Naive thymus-derived CD4-positive, alpha-beta T cell (primary cell): ENCODE measurements around the gene CALHM4. TPM values are rescaled to one million over a fixed set of nuclear protein-coding genes. Genes with fewer than 3 reads are reported as not detected.

Experiments
- ATAC-seq: fragments of 150-1000 bp; cut with Tn5 transposase; 2 replicates; pipeline ENCODE4 v1.10.0; 2021; ENCODE audit warnings: mild to moderate bottlenecking, moderate library complexity
- CTCF ChIA-PET: fragments of 350-600 bp; sonication (Branson Sonifier 250); formaldehyde crosslinking; loops from one replicate; lab custom pipeline; 2021; ENCODE audit warnings: antibody characterized with exemption; lab: Charles Lee
- POLR2A ChIA-PET: fragments of 350-600 bp; sonication (Branson Sonifier 250); formaldehyde crosslinking; loops from one replicate; lab custom pipeline; 2021; ENCODE audit warnings: antibody characterized with exemption, inconsistent platforms; lab: Charles Lee
- DNase-seq, 9 donors: peaks; one replicate each; pipeline versions ENCODE4 v3.0.0 to v3.0.0-alpha.2; 2020 to 2022; ENCODE audit warnings: mixed read lengths in 1 of 9
- H3K27ac ChIP-seq: one replicate; pipeline ENCODE4 v1.7.0; 2013; ENCODE audit warnings: mild to moderate bottlenecking, low read depth, low read length, moderate library complexity
- H3K27me3 ChIP-seq, 2 donors: one replicate each; pipeline ENCODE4 v1.7.0; 2013; ENCODE audit warnings: low read length in 2 of 2, mild to moderate bottlenecking in 2 of 2, moderate library complexity in 2 of 2; ENCODE audit not compliant: control insufficient read depth in 2 of 2, insufficient read depth in 2 of 2
- H3K36me3 ChIP-seq, 3 experiments: 1 replicate in 2 of 3; 2 replicates in 1 of 3; pipeline ENCODE4 v1.7.0; 2013; ENCODE audit warnings: low read length in 3 of 3, mild to moderate bottlenecking in 3 of 3, moderate library complexity in 1 of 3; ENCODE audit not compliant: insufficient read depth in 3 of 3, control insufficient read depth in 2 of 3
- H3K4me1 ChIP-seq, 2 donors: one replicate each; pipeline ENCODE4 v1.7.0; 2013; ENCODE audit warnings: low read length in 2 of 2, mild to moderate bottlenecking in 2 of 2, moderate library complexity in 1 of 2; ENCODE audit not compliant: control insufficient read depth in 2 of 2, insufficient read depth in 2 of 2
- H3K4me3 ChIP-seq: 2 replicates; pipeline ENCODE4 v1.7.0; 2013; ENCODE audit warnings: mild to moderate bottlenecking, low read length
- H3K9me3 ChIP-seq, 3 experiments: 1 replicate in 2 of 3; 2 replicates in 1 of 3; pipeline ENCODE4 v1.7.0; 2013; ENCODE audit warnings: low read length in 3 of 3; ENCODE audit not compliant: control insufficient read depth in 2 of 3
- H3K27ac Mint-ChIP-seq, 9 donors: one replicate each; pipeline ENCODE4 v1.8.0; 2020 to 2022; ENCODE audit warnings: mixed read lengths in 9 of 9, mild to moderate bottlenecking in 8 of 9, moderate library complexity in 5 of 9, inconsistent platforms in 2 of 9
- H3K27me3 Mint-ChIP-seq, 5 donors: one replicate each; pipeline ENCODE4 v1.8.0; 2021 to 2022; ENCODE audit warnings: mixed read lengths in 5 of 5, mild to moderate bottlenecking in 1 of 5
- H3K36me3 Mint-ChIP-seq, 5 donors: one replicate each; pipeline ENCODE4 v1.8.0; 2020 to 2022; ENCODE audit warnings: mixed read lengths in 5 of 5, mild to moderate bottlenecking in 3 of 5, inconsistent platforms in 1 of 5
- H3K4me1 Mint-ChIP-seq, 7 donors: one replicate each; pipeline ENCODE4 v1.8.0; 2020 to 2022; ENCODE audit warnings: mixed read lengths in 7 of 7, mild to moderate bottlenecking in 3 of 7, inconsistent platforms in 1 of 7
- H3K4me3 Mint-ChIP-seq, 10 donors: one replicate each; pipeline ENCODE4 v1.8.0; 2020 to 2022; ENCODE audit warnings: mild to moderate bottlenecking in 10 of 10, mixed read lengths in 10 of 10, moderate library complexity in 6 of 10, inconsistent platforms in 2 of 10
- H3K9me3 Mint-ChIP-seq, 11 donors: one replicate each; pipeline ENCODE4 v1.8.0; 2020 to 2022; ENCODE audit warnings: mixed read lengths in 11 of 11, mild to moderate bottlenecking in 4 of 11, inconsistent platforms in 1 of 11, moderate library complexity in 1 of 11
- intact Hi-C, 2 donors: fragments of 100-400 bp; cut with micrococcal nuclease; formaldehyde crosslinking; loops; one replicate each; pipeline ENCODE4 v1.15.1; 2023
- polyA plus RNA-seq, 2 donors: library from polyadenylated mRNA; unstranded; fragments of 300-500 nt; fragmentation: Illumina TruSeq; gene quantifications; one replicate each; pipeline ENCODE4 v1.2.3, GENCODE V29; 2021
- total RNA-seq, 6 experiments: library from RNA in 5 of 6; stranded (reverse) in 5 of 6; gene quantifications; 1 replicate in 5 of 6; 2 replicates in 1 of 6; pipeline ENCODE4 v1.2.3 and lab custom pipeline; 2021 to 2026

The CALHM4 gene
- total and polyA plus RNA-seq, 7 experiments from 2014 or later, result not detected

GRCh38 chr6:116577486-116577885 lies 23.9 kb downstream of the CALHM4 start:
- Mint-ChIP-seq H3K9me3 (no peaks in the 10 kb centered on the region), H3K4me3 (peak overlapping the region in 1 of 10 donors; percentile 45), H3K27ac (peak overlapping the region in 1 of 9 donors; percentile 69), H3K4me1 (peaks cover 39 to 62% (median 51%) of the 10 kb centered on the region in 7 donors), H3K36me3 (peaks cover 7 to 35% (median 17%) of the 10 kb centered on the region in 5 donors), H3K27me3 (no peaks in the 10 kb centered on the region)
- CTCF ChIA-PET, result no interaction called here
- intact Hi-C loops, result loop anchor here in 1 of 2 donors (2.0 kb wide), 1 partner anchor 17 kb away; no protein-coding TSS in a partner anchor
- Histone ChIP-seq H3K27ac (no peak overlapping the region), H3K4me1 (peaks cover 4 to 11% of the 10 kb centered on the region in 2 donors), H3K4me3 (no peak overlapping the region), H3K36me3 (peaks cover 0 to 12% (median 0%) of the 10 kb centered on the region in 3 experiments), H3K9me3 (no peaks in the 10 kb centered on the region), H3K27me3 (no peaks in the 10 kb centered on the region)
- DNase-seq (no peak), ATAC-seq (no peak)
- POLR2A ChIA-PET, result no interaction called here

GRCh38 chr6:116578335-116578734 lies 24.8 kb downstream of the CALHM4 start:
- no peaks in the 10 kb centered on the region for H3K27me3 ChIP-seq
- H3K4me3 Mint-ChIP-seq, result no peak overlapping the region
- H3K36me3 Mint-ChIP-seq, result peaks cover 7 to 38% (median 21%) of the 10 kb centered on the region in 5 donors
- H3K4me1 ChIP-seq, result peaks cover 0 to 3% of the 10 kb centered on the region in 2 donors
- no peak overlapping the region for H3K4me3 ChIP-seq
- intact Hi-C loops, result no loop called here
- CTCF ChIA-PET, result no interaction called here
- no peak for ATAC-seq
- H3K27me3 Mint-ChIP-seq, result no peaks in the 10 kb centered on the region
- no peak for DNase-seq
- H3K27ac ChIP-seq, result no peak overlapping the region
- peaks cover 31 to 54% (median 45%) of the 10 kb centered on the region in 7 donors for H3K4me1 Mint-ChIP-seq
- peaks cover 0 to 17% (median 0%) of the 10 kb centered on the region in 3 experiments for H3K36me3 ChIP-seq
- no peak overlapping the region for H3K27ac Mint-ChIP-seq
- POLR2A ChIA-PET, result no interaction called here
- no peaks in the 10 kb centered on the region for H3K9me3 Mint-ChIP-seq
- no peaks in the 10 kb centered on the region for H3K9me3 ChIP-seq

- ATAC-seq, result no peak
- CTCF ChIA-PET, result no interaction called here
- no peaks in the 10 kb centered on the region for H3K27me3 Mint-ChIP-seq
- H3K4me1 Mint-ChIP-seq, result peaks cover 25 to 46% (median 36%) of the 10 kb centered on the region in 7 donors
- DNase-seq, result no peak
- no peak overlapping the region for H3K27ac Mint-ChIP-seq
- no peak overlapping the region for H3K4me3 Mint-ChIP-seq
- Histone ChIP-seq H3K36me3 (peaks cover 0 to 20% (median 0%) of the 10 kb centered on the region in 3 experiments), H3K9me3 (no peaks in the 10 kb centered on the region), H3K4me1 (peaks cover 0 to 3% of the 10 kb centered on the region in 2 donors), H3K27me3 (no peaks in the 10 kb centered on the region), H3K4me3 (no peak overlapping the region), H3K27ac (no peak overlapping the region)
- no peaks in the 10 kb centered on the region for H3K9me3 Mint-ChIP-seq
- intact Hi-C loops, result no loop called here
- H3K36me3 Mint-ChIP-seq, result peaks cover 5 to 38% (median 18%) of the 10 kb centered on the region in 5 donors
- POLR2A ChIA-PET, result interaction anchor here (2.7 kb wide), 1 partner anchor 8 kb away, joined by 13 read pairs; the partner anchor contains the start of gene RWDD1
Observed at GRCh38 chr6:116579143-116579542, 25.6 kb downstream of the CALHM4 start.

- CTCF ChIA-PET, result no interaction called here
- Mint-ChIP-seq H3K4me3 (no peak overlapping the region), H3K27ac (peak overlapping the region in 1 of 9 donors; percentile 1), H3K27me3 (no peaks in the 10 kb centered on the region), H3K9me3 (no peaks in the 10 kb centered on the region), H3K4me1 (peaks cover 18 to 37% (median 32%) of the 10 kb centered on the region in 7 donors), H3K36me3 (peaks cover 0 to 39% (median 17%) of the 10 kb centered on the region in 5 donors)
- no peak overlapping the region for H3K4me3 ChIP-seq
- intact Hi-C loops, result no loop called here
- H3K27ac ChIP-seq, result no peak overlapping the region
- POLR2A ChIA-PET, result interaction anchor here (2.7 kb wide), 1 partner anchor 9 kb away, joined by 13 read pairs; the partner anchor contains the start of gene RWDD1
- peaks cover 0 to 3% of the 10 kb centered on the region in 2 donors for H3K4me1 ChIP-seq
- no peaks in the 10 kb centered on the region for H3K27me3 ChIP-seq
- H3K36me3 ChIP-seq, result peaks cover 0 to 30% (median 0%) of the 10 kb centered on the region in 3 experiments
- DNase-seq, result no peak
- ATAC-seq, result no peak
- H3K9me3 ChIP-seq, result no peaks in the 10 kb centered on the region
Observed at GRCh38 chr6:116580198-116580597, 26.6 kb downstream of the CALHM4 start.

GRCh38 chr6:116586276-116586675 lies 32.7 kb downstream of the CALHM4 start:
- H3K4me3 Mint-ChIP-seq, result no peak overlapping the region
- no peaks in the 10 kb centered on the region for H3K27me3 Mint-ChIP-seq
- Histone ChIP-seq H3K27me3 (no peaks in the 10 kb centered on the region), H3K4me1 (no peaks in the 10 kb centered on the region), H3K4me3 (no peak overlapping the region), H3K36me3 (peaks cover 0 to 67% (median 10%) of the 10 kb centered on the region in 3 experiments), H3K9me3 (no peaks in the 10 kb centered on the region), H3K27ac (no peak overlapping the region)
- POLR2A ChIA-PET, result no interaction called here
- CTCF ChIA-PET, result no interaction called here
- no peaks in the 10 kb centered on the region for H3K9me3 Mint-ChIP-seq
- ATAC-seq, result no peak
- H3K36me3 Mint-ChIP-seq, result peaks cover 4 to 45% (median 32%) of the 10 kb centered on the region in 5 donors
- H3K27ac Mint-ChIP-seq, result no peak overlapping the region
- DNase-seq, result no peak
- intact Hi-C loops, result no loop called here
- H3K4me1 Mint-ChIP-seq, result peaks cover 0 to 7% (median 0%) of the 10 kb centered on the region in 7 donors

- H3K36me3 ChIP-seq, result peaks cover 0 to 68% (median 14%) of the 10 kb centered on the region in 3 experiments
- intact Hi-C loops, result no loop called here
Observed at GRCh38 chr6:116586738-116587137, 33.2 kb downstream of the CALHM4 start.

GRCh38 chr6:116595247-116595646 lies 41.7 kb downstream of the CALHM4 start:
- Histone ChIP-seq H3K4me1 (no peaks in the 10 kb centered on the region), H3K9me3 (no peaks in the 10 kb centered on the region), H3K27me3 (no peaks in the 10 kb centered on the region), H3K27ac (no peak overlapping the region), H3K36me3 (peaks cover 0 to 42% (median 8%) of the 10 kb centered on the region in 3 experiments), H3K4me3 (no peak overlapping the region)
- H3K27me3 Mint-ChIP-seq, result no peaks in the 10 kb centered on the region
- H3K9me3 Mint-ChIP-seq, result peaks cover 0 to 2% (median 0%) of the 10 kb centered on the region in 11 donors
- no peak overlapping the region for H3K4me3 Mint-ChIP-seq
- H3K27ac Mint-ChIP-seq, result no peak overlapping the region
- peaks cover 12 to 61% (median 58%) of the 10 kb centered on the region in 5 donors for H3K36me3 Mint-ChIP-seq
- peaks cover 0 to 2% (median 0%) of the 10 kb centered on the region in 7 donors for H3K4me1 Mint-ChIP-seq
- intact Hi-C loops, result no loop called here
- no peak for DNase-seq
- ChIA-PET CTCF (interaction anchor here (0.5 kb wide), 1 partner anchor 34 kb away, joined by 3 read pairs; no protein-coding TSS in a partner anchor), POLR2A (no interaction called here)
- no peak for ATAC-seq

More at GRCh38 chr6:116586738-116587137, 33.2 kb downstream of the CALHM4 start:
- Histone ChIP-seq H3K27ac (peak overlapping the region; percentile 7), H3K27me3 (no peaks in the 10 kb centered on the region), H3K9me3 (no peaks in the 10 kb centered on the region), H3K4me3 (no peak overlapping the region), H3K4me1 (no peaks in the 10 kb centered on the region)
- ATAC-seq (no peak), DNase-seq (no peak)
- ChIA-PET CTCF (no interaction called here), POLR2A (no interaction called here)
- H3K36me3 Mint-ChIP-seq, result peaks cover 8 to 50% (median 36%) of the 10 kb centered on the region in 5 donors
- H3K27ac Mint-ChIP-seq, result no peak overlapping the region
- H3K27me3 Mint-ChIP-seq, result no peaks in the 10 kb centered on the region
- peaks cover 0 to 4% (median 0%) of the 10 kb centered on the region in 7 donors for H3K4me1 Mint-ChIP-seq
- no peak overlapping the region for H3K4me3 Mint-ChIP-seq
- H3K9me3 Mint-ChIP-seq, result no peaks in the 10 kb centered on the region
